HG03159 (cell line): Measurements from ENCODE around the gene NIT1.
A peak's percentile ranks its signal among the peaks of the same experiment; 100 is the strongest.

Experiments
- ATAC-seq: cut with Tn5 transposase; IDR thresholded peaks from one replicate; pipeline ENCODE4 v1.9.1; 2021; ENCODE audit warnings: mild to moderate bottlenecking, moderate library complexity; ENCODE audit not compliant: unreplicated experiment

The NIT1 gene, protein sequence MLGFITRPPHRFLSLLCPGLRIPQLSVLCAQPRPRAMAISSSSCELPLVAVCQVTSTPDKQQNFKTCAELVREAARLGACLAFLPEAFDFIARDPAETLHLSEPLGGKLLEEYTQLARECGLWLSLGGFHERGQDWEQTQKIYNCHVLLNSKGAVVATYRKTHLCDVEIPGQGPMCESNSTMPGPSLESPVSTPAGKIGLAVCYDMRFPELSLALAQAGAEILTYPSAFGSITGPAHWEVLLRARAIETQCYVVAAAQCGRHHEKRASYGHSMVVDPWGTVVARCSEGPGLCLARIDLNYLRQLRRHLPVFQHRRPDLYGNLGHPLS

GRCh38 chr1:161117759-161118581, at the start of gene NIT1, which contains the start of gene PFDN2:
Gene NIT1, plus strand, starts transcription at chr1:161118105. Its CDS starts 72 bp downstream, at chr1:161118177.
Gene PFDN2, minus strand, starts transcription at chr1:161118037. Its CDS starts 11 bp downstream, at chr1:161118026.
- peak; percentile 86 for ATAC-seq

DNA sequence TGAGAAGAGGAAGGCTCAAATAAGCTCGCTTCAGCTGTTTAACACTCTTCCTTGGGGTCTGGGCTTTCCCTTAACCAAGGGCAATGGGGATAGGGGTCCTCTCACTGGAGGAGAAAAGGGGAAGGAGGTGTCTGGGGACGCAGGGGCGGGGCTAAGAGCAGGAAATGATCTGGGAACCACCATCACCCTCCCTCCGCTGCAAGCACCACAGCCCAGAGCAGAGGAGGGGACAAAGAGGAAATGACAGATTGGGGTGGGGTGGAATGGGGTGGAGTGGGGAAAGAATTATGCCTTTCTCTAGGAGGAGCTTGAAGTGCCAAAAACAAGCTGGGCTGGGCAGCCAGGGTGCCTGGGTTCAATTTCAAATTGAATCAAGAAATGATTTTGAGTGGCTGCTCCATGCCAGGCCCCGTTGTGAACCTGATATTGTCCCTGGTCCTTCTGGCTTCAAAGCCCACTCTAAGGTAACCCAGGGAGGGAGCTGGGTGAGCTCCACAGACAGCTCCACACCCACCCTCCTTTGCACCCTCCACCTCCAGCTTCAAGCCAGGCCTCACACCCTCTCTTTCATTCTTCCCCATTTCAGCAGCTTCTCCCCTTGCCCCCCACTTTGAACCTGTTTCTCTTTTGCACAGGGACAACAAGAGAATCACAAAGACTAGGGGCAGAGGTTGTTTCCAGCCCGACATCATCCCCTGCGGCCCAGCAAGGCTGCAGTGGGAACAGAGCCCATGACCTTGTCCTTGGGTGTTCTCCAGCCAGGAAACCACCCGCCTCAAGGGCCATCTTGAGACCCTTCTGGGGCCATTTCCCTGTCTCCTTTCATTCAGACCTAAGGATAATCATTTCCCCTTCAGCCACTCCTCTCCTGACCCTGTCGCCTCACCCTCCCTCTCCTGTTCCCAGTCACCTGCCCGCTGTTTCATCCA, 49.3 kb upstream of the NIT1 start:
- ATAC-seq, result peak; percentile 49

GRCh38 chr1:161069241-161069640, 48.7 kb upstream of the NIT1 start:
- ATAC-seq, result peak; percentile 9

- ATAC-seq, result peak; percentile 69
These were observed 48.1 kb upstream of the NIT1 start, which contains the start of gene ARHGAP30 for GRCh38 chr1:161069731-161070270. Gene ARHGAP30, minus strand, starts transcription at chr1:161069891. Its CDS starts 267 bp downstream, at chr1:161069624.

- ATAC-seq, result no peak
These were observed 47.1 kb upstream of the NIT1 start for GRCh38 chr1:161070761-161071160.

GRCh38 chr1:161071886-161072371, 46.0 kb upstream of the NIT1 start:
- no peak for ATAC-seq

GRCh38 chr1:161072751-161073449, 45.0 kb upstream of the NIT1 start:
- no peak for ATAC-seq

DNA sequence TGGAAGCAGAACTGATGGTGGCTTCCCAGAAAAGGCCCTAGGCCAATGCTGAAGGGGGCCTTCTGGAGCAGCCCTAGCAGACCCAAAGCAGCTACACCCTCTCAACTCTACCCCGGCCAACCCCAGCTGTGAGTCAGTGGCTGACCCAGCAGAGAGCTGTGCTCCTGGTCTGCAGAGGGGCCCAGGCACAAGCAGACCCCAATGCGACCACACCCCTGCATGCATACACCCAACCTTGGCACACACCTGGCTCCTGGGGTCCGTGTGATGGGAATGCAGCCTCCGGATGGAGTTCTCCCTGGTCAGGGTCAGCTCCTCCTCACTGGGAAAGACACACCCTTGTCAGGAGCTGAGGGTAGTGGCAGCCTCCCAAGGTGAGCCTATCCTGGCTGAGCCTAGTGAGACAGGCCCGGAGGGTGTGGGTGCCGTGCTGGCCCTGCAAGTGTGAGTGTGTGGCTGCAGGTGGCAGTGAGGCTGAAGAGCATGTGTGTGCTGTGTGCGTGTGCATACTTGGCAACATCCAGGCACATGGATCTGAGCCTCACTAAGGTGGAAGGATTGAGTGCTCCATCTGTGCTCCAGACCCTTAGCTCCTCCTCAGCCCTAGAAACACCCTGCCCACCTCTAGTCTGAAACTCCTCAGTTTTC, 44.3 kb upstream of the NIT1 start:
- ATAC-seq, result no peak

DNA sequence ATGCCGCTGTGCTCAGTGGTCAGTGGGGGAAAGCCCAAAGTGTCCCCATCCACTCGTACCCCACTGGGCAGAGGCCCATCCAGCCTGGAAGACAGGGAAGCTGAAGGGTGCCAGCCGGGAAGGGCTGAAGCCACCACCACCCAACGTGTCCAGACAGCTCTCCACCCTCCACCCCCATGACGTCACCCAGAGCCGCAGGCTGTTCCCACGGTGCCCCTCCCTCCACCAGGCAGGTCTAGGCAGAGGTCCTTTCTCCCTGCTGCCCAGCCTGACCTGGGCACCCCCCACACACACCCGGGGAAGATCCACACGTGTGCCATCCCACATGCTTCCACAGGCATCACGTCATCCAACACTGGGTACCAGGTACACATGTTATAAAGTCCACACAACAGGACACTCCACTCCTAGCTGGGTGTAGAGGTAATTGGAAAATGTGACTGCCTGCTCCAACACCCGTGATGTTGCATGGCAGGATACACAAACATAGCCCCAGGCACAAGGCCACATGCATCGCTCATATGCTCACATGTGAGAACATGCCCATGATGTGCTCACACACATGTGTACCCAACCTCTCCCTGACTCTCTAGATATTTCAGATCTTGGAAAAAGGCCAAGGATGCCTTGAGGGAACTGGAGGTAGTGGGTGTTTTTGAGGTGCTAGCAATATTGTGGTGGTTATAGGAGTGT, 43.1 kb upstream of the NIT1 start:
- ATAC-seq, result no peak

DNA sequence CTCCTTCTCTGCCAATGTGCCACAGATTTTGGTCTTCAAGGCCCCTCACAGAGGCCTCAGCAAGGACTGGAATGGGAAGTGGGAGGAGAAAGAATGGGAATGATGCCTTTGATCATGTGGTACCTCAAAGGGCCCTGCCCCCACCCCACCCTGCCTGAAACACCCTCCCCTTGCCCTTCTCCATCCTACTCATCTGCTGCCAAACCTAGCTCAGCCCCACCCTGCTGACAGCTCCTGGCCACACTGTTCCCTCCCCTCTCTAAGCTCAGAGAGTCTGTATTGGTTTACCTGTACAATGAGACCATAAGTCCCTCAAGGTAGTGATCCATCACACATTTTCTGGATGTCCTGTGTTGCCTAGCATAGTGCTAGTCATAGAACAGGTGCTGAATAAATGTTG, 41.5 kb upstream of the NIT1 start:
- no peak for ATAC-seq

GRCh38 chr1:161077426-161077825, 40.5 kb upstream of the NIT1 start:
- no peak for ATAC-seq

GRCh38 chr1:161079436-161080110, 38.3 kb upstream of the NIT1 start:
- ATAC-seq, result no peak

GRCh38 chr1:161080441-161081405, 37.2 kb upstream of the NIT1 start:
- no peak for ATAC-seq

DNA sequence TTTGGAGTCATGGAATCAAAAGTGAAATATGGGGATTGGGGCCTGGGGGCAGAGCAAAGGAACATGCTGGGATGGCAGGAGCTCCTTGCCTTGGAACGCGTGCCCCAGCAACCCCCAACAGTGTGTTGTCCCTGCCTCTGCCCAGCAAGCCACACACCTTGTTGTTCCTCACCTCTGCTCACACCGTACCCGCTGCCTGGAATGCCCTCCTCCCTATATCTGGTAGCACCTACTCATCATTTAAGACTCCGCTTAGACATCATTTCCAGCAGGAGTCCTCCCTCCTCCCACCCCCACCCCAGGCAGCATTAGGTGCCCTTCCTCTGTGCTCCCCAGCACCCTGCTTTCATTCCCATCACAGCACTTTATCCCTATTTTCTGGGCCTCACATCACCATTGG, 36.4 kb upstream of the NIT1 start:
- no peak for ATAC-seq

DNA sequence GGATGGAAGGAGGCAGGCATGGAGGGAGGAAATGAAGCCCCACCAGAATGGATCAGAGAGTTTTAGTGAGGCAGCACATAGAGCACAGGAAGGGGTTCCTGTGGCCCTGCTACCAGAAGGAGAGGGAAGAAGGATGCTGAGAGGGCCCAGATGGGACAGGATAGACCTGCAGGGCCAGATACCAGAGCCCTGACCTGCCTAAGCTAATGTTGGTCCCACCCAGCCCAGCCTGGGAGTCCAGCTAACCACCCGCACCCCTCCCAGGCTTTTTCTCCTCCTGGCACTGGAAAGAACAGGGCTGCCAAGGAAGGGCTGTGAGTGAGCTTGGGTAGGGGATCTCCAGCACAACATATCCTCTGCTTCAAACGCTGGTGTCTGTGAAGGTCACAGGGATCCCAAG, 35.4 kb upstream of the NIT1 start:
- no peak for ATAC-seq

- ATAC-seq, result no peak
These were observed 34.7 kb upstream of the NIT1 start for GRCh38 chr1:161082996-161083747.
